Esophagus muscularis mucosa (tissue), 4 donors: ENCODE measurements around the gene PRKD1.

Experiments
- CTCF ChIP-seq, 3 experiments: fragments of 200-600 bp in 2 of 3; fragments of 450-650 bp in 1 of 3; sonication (generic) in 2 of 3; IDR thresholded peaks; one replicate each; pipeline ENCODE4 v1.5.1; 2017 to 2019; ENCODE audit warnings: antibody characterized with exemption in 3 of 3, mild to moderate bottlenecking in 2 of 3, moderate library complexity in 1 of 3
- EP300 ChIP-seq: sonication (generic); formaldehyde crosslinking; IDR thresholded peaks from one replicate; pipeline ENCODE4 v1.6.1; 2017; ENCODE audit warnings: antibody characterized with exemption
- POLR2A ChIP-seq: fragments of 450-650 bp; IDR thresholded peaks from one replicate; pipeline ENCODE4 v1.6.1; 2017; ENCODE audit warnings: antibody characterized with exemption, moderate library complexity, mild to moderate bottlenecking, low read depth

GRCh38 chr14:29558516-29558915 is 369.1 kb downstream of the PRKD1 start:
- TF ChIP-seq CTCF (IDR thresholded peaks at IDR 0.05) = no peak
- no peak for TF ChIP-seq EP300
- TF ChIP-seq POLR2A = no peak
